ENCODE measurements around the gene GSG1L2. TPM values are rescaled to one million over a fixed set of nuclear protein-coding genes. Genes with fewer than 3 reads are reported as not detected.

GSG1L2 gene
- total and polyA plus RNA-seq, 2 donors (not counting 3 experiments of a cell fraction or from before 2014, with no cell fraction given) = not detected

- Histone ChIP-seq H3K4me3 (replicated peaks in 1 of 3; ENCODE audit: insufficient read depth in 1 of 3, low read depth in 1 of 3, low read length in 3 of 3) (no peak overlapping the region), H3K9me3 (replicated peaks; ENCODE audit: control insufficient read depth, insufficient read depth, low read length) (no peaks in the 10 kb centered on the region), H3K36me3 (ENCODE audit: control insufficient read depth in 2 of 2, extremely low read depth in 1 of 2, insufficient read depth in 2 of 2, low read length in 2 of 2) (no peaks in the 10 kb centered on the region), H3K27me3 (ENCODE audit: control insufficient read depth in 2 of 2, insufficient read depth in 2 of 2, low read length in 2 of 2) (no peaks in the 10 kb centered on the region), H4K20me1 (replicated peaks; ENCODE audit: control insufficient read depth, extremely low read depth, insufficient read depth, low read length) (no peaks in the 10 kb centered on the region), H3K4me2 (ENCODE audit: insufficient read depth, low read length) (no peak overlapping the region), H3K9ac (replicated peaks; ENCODE audit: extremely low read depth, insufficient read depth, low read length) (no peak overlapping the region), H3K79me2 (ENCODE audit: control insufficient read depth, insufficient read depth, low read length) (no peaks in the 10 kb centered on the region), H3K9me1 (replicated peaks; ENCODE audit: control insufficient read depth, extremely low read depth, insufficient read depth, low read length) (no peaks in the 10 kb centered on the region), H3K27ac (ENCODE audit: insufficient read depth, low read depth, low read length) (no peak overlapping the region), H2AFZ (ENCODE audit: low read depth, low read length) (no peak overlapping the region), H3K4me1 (ENCODE audit: control insufficient read depth, extremely low read depth, insufficient read depth, low read length) (no peaks in the 10 kb centered on the region)
- TF ChIP-seq JUN (IDR thresholded peaks at IDR 0.05; ENCODE audit: borderline replicate concordance, insufficient read depth, insufficient read length, low read depth) (no peak), MAX (IDR thresholded peaks at IDR 0.05; ENCODE audit: insufficient read depth, insufficient read length) (no peak), POLR2A (IDR thresholded peaks at IDR 0.05; ENCODE audit: low read depth, low read length) (no peak), POLR2AphosphoS5 (IDR thresholded peaks at IDR 0.05; ENCODE audit: insufficient read depth, low read depth, low read length) (no peak), FOS (IDR thresholded peaks at IDR 0.05; ENCODE audit: borderline replicate concordance, insufficient read depth, low read length) (no peak), EZH2 (IDR thresholded peaks at IDR 0.05; ENCODE audit: borderline replicate concordance, low read depth, low read length, severe bottlenecking) (no peak), MYC (IDR thresholded peaks at IDR 0.05; ENCODE audit: low read depth, low read length) (no peak), GATA2 (IDR thresholded peaks at IDR 0.05; ENCODE audit: insufficient read depth, insufficient read length, low read depth, low read length) (no peak)
- TF ChIP-seq, protein P1, sequence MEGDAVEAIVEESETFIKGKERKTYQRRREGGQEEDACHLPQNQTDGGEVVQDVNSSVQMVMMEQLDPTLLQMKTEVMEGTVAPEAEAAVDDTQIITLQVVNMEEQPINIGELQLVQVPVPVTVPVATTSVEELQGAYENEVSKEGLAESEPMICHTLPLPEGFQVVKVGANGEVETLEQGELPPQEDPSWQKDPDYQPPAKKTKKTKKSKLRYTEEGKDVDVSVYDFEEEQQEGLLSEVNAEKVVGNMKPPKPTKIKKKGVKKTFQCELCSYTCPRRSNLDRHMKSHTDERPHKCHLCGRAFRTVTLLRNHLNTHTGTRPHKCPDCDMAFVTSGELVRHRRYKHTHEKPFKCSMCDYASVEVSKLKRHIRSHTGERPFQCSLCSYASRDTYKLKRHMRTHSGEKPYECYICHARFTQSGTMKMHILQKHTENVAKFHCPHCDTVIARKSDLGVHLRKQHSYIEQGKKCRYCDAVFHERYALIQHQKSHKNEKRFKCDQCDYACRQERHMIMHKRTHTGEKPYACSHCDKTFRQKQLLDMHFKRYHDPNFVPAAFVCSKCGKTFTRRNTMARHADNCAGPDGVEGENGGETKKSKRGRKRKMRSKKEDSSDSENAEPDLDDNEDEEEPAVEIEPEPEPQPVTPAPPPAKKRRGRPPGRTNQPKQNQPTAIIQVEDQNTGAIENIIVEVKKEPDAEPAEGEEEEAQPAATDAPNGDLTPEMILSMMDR (IDR thresholded peaks at IDR 0.05; ENCODE audit: extremely low read depth in 1 of 2, insufficient read depth in 1 of 2, low read depth in 1 of 2, low read length in 2 of 2) = no peak
- intact Hi-C loops (cut with micrococcal nuclease) (no loop called here), dilution Hi-C loops (cut with MboI; ENCODE audit: extremely low pct_ligation_motif_present, low sequenced_read_pairs) (no loop called here)
- no TSS peak for BruUV-seq (replicated peaks)
- no peak for DNase-seq (ENCODE audit: low read depth, low spot score)
- ChIA-PET CTCF (no interaction called here), POLR2A (no interaction called here)
- FAIRE-seq = no peak
Observed at GRCh38 chr17:9763643-9764042, 58.2 kb downstream of the GSG1L2 start.
